ENCODE results near the gene SFI1.
"Not testable (repeated sequence)": the region's sequence is repeated elsewhere in the genome, so short reads cannot be mapped to it uniquely, and the experiment has no call there.

Gene SFI1

GRCh38 chr22:31491218-31491962 lies 4.9 kb upstream of the SFI1 start:
- DNase-seq (ENCODE audit: low read depth): no peak

DNA sequence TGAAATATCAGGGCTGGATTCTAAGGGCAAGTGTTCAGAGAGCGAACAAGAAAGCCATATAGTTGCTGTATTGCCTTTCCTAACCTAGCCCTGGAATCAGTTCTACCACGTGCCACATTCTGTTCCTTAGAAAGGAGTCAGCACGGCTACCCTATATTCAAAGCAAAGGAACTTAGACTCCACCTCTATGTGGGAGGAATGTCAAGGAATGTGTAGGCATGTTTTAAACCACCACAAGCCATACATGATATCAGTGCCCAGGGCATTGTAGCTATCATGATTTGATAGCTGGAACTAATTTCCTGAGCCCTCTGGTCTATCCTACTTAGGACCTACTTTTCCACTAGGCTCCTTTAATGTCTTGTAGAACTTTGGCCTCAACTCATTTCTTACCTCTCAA lies 4.2 kb upstream of the SFI1 start:
- no peak for DNase-seq (ENCODE audit: low read depth)

GRCh38 chr22:31493355-31493754 lies 3.0 kb upstream of the SFI1 start:
- not testable (repeated sequence) for DNase-seq (ENCODE audit: low read depth)

- no peak for DNase-seq (ENCODE audit: low read depth)
Observed at GRCh38 chr22:31495343-31495742, 993 bp upstream of the SFI1 start.

GRCh38 chr22:31496735-31497146 lies 405 bp downstream of the SFI1 start:
- DNase-seq (ENCODE audit: low read depth): no peak

- DNase-seq (ENCODE audit: low read depth): no peak
Observed at GRCh38 chr22:31497148-31497938, 1.0 kb downstream of the SFI1 start.

GRCh38 chr22:31501738-31502137 lies 5.4 kb downstream of the SFI1 start:
- no peak for DNase-seq (ENCODE audit: low read depth)

- no peak for DNase-seq (ENCODE audit: low read depth)
Observed at GRCh38 chr22:31503211-31503964, 7.1 kb downstream of the SFI1 start.

DNA sequence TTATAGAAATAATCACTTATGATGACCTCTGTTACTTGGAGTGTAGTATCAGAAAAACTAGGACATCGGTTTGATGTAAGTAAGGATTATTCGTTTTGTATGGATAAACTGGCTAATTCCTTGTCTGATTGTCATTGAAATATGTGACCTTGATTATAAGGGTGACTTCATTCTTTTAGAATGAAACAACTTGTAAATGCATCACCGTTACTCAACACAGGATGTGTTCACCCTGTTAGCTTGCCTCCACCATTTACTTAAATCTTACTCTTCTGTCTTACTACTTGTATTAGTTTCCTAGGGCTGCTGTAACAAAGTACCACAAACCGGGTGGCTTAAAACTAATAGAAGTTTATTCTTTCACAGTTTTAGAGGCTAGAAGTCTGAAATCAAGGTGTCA lies 7.9 kb downstream of the SFI1 start:
- DNase-seq (ENCODE audit: low read depth): no peak

- DNase-seq (ENCODE audit: low read depth): not testable (repeated sequence)
Observed at GRCh38 chr22:31507517-31507916, 11.2 kb downstream of the SFI1 start.

DNA sequence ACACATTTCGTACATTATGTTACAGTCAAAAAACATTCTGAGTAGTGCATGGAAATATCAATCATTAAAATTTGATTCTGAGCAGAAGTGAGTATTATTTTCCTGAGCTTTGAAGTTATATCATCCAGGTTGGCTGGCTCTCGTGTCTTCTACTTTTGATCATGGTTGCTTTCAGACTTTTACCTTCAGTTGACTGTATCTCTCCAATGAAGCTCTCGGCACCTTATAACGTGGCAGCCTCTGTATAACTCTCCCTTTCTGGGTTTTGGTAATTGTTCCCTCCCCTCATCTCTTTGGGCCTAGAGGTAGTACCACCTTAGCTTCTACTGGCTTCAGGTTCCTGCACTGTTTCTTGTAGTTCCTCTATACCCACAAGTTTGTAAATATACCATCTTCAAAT lies 12.2 kb downstream of the SFI1 start:
- no peak for DNase-seq (ENCODE audit: low read depth)

DNA sequence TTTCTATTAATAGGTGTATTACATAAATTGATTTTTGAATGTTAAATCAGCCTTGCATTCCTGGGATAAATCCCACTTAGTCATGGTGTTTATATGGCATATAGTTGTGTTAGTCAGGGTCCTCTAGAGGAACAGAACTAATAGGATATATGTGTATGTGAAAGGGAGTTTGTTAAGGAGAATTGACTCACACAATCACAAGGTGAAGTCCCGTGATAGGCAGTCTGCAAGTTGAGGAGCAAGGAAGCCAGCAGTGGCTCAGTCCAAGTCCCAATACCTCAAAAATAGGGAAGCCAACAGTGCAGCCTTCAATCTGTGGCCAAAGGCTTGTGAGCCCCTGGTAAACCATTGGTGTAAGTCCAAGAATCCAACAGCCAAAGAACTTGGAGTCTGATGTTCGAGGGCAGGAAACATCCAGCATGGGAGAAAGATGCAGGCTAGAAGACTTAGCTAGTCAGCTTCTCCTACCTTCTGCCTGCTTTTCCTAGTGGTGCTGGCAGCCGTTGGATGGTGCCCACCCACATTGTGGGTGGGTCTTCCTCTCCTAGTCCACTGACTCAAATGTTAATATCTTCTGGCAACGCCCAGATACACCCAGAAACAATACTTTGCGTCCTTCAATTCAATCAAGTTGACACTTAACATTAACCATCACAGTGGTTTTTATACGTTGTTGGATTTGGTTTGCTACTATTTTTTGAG lies 12.9 kb downstream of the SFI1 start:
- DNase-seq (ENCODE audit: low read depth): no peak

DNA sequence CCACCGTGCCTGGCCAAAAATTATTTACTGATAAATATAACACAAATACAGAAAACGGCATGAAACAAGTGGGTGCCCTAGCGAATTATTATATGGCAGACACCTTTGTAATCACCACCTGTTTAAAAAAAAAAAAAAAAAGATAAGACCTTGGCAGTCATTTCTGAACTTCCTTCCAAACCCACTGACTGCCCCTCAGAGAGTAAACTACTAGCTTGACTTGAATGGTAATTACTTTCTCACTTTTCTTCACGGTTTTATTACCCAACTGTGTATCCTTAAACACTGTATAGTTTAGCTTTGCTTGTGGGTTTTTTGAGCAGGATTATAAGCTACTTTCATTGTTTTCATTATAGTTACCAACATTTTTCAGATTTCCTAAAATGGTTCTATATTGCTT lies 23.7 kb downstream of the SFI1 start:
- DNase-seq (ENCODE audit: low read depth): no peak

- not testable (repeated sequence) for DNase-seq (ENCODE audit: low read depth)
Observed at GRCh38 chr22:31524132-31524531, 27.8 kb downstream of the SFI1 start.

DNA sequence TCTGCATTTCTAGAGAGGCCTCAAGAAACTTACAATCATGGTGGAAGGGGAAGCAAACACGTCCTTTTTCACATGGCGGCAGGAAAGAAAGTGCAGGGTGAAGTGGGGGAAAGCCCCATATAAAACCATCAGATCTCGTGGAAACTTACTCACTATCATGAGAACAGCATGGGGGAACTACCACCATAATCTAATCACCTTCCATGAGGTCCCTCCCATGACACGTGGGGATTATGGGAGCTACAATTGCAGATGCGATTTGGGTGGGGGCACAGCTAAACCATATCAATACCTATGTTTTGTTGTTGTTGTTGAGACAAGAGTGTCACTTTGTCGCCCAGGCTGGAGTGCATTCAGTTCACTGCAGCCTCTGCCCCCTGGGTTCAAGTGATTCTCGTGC lies 29.9 kb downstream of the SFI1 start:
- no peak for DNase-seq (ENCODE audit: low read depth)

DNA sequence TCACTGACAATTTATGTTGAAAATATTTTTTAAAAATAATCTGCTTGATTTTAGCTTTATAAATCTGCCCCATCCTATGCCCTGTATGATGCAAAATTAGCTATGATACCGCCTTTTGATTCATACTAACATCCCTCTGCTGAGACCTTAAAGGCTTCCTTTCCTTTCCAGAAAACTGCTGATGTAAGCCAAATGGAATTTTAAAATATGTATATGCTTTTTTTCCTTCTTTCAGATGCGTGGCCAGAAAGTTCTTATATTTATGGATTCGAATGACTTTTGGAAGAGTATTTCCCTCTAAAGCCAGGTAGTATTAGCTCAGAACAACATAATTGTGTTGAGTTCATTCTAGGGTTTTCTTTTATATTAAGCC lies 34.5 kb downstream of the SFI1 start:
- DNase-seq (ENCODE audit: low read depth): no peak

GRCh38 chr22:31532060-31532459 lies 35.7 kb downstream of the SFI1 start:
- DNase-seq (ENCODE audit: low read depth): no peak

- no peak for DNase-seq (ENCODE audit: low read depth)
Observed at GRCh38 chr22:31533374-31533773, 37.0 kb downstream of the SFI1 start.

GRCh38 chr22:31537019-31537535 lies 40.7 kb downstream of the SFI1 start:
- DNase-seq (ENCODE audit: low read depth): no peak

DNA sequence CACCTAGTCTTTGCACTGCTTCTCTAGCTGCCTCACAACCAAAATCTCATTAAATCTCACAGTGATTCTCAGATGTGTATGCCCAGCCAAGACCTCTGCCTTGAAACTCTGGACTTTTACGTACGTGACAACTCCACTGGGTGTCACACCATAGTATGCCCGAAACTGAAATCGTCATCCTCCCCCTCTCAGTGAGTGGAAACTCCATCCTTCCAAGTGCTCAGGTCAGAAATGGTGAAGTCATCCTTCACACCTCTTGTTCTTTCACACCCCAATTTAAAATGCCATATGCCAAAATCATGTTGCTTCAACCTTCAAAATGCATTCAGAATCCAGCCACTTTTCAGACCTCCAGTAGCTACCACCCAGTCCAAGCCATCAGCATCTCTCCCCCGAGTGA lies 42.5 kb downstream of the SFI1 start:
- DNase-seq (ENCODE audit: low read depth): no peak

- DNase-seq (ENCODE audit: low read depth): not testable (repeated sequence)
Observed at GRCh38 chr22:31540166-31540565, 43.8 kb downstream of the SFI1 start.

GRCh38 chr22:31540966-31541365 lies 44.6 kb downstream of the SFI1 start:
- no peak for DNase-seq (ENCODE audit: low read depth)

Data from GM04504 (cell line).